ENCODE results near the gene CTIF. TPM values are rescaled to one million over a fixed set of nuclear protein-coding genes. Genes with fewer than 3 reads are reported as not detected.
A peak's percentile ranks its signal among the peaks of the same experiment; 100 is the strongest.

Gene CTIF
- total RNA-seq, 1 experiment from 2014 or later: 5.8 TPM

- H3K9me3 ChIP-seq (ENCODE audit: low read length): no peaks in the 10 kb centered on the region
- no peak overlapping the region for H2AFZ ChIP-seq (ENCODE audit: low read length)
- H3F3A ChIP-seq (ENCODE audit: low read length, unreplicated experiment): no peaks in the 10 kb centered on the region
- intact Hi-C loops (cut with micrococcal nuclease): no loop called here
- no TSS peak for BruUV-seq (replicated peaks)
- ChIA-PET POLR2A (ENCODE audit: unreplicated experiment) (interaction anchor here (0.7 kb wide), 1 partner anchor 50 kb away, joined by 3 read pairs; no protein-coding TSS in a partner anchor), CTCF (no interaction called here)
- H3K79me2 ChIP-seq (ENCODE audit: low read length): no peaks in the 10 kb centered on the region
- no peaks in the 10 kb centered on the region for H3K36me3 ChIP-seq (ENCODE audit: low read depth, low read length)
- H3K4me1 ChIP-seq (ENCODE audit: insufficient read depth, low read length): peaks cover 8% of the 10 kb centered on the region
- H3K27me3 ChIP-seq (ENCODE audit: low read length): no peaks in the 10 kb centered on the region
- no peak overlapping the region for H3K4me2 ChIP-seq (ENCODE audit: low read length)
- no peak overlapping the region for H3K4me3 ChIP-seq (ENCODE audit: low read length)
- ATAC-seq (peak; percentile 56), DNase-seq (no peak)
- H3K27ac ChIP-seq (ENCODE audit: low read length): no peak overlapping the region
- no peak overlapping the region for H3K9ac ChIP-seq (ENCODE audit: low read length)
- no peaks in the 10 kb centered on the region for H3K9me2 ChIP-seq (replicated peaks; ENCODE audit: low read length)
- H4K20me1 ChIP-seq (ENCODE audit: low read length): no peaks in the 10 kb centered on the region
- TF ChIP-seq, protein P1, sequence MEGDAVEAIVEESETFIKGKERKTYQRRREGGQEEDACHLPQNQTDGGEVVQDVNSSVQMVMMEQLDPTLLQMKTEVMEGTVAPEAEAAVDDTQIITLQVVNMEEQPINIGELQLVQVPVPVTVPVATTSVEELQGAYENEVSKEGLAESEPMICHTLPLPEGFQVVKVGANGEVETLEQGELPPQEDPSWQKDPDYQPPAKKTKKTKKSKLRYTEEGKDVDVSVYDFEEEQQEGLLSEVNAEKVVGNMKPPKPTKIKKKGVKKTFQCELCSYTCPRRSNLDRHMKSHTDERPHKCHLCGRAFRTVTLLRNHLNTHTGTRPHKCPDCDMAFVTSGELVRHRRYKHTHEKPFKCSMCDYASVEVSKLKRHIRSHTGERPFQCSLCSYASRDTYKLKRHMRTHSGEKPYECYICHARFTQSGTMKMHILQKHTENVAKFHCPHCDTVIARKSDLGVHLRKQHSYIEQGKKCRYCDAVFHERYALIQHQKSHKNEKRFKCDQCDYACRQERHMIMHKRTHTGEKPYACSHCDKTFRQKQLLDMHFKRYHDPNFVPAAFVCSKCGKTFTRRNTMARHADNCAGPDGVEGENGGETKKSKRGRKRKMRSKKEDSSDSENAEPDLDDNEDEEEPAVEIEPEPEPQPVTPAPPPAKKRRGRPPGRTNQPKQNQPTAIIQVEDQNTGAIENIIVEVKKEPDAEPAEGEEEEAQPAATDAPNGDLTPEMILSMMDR (conservative IDR thresholded peaks at IDR 0.05; ENCODE audit: low read depth, low read length): no peak
- TF ChIP-seq EZH2phosphoT487 (IDR thresholded peaks at IDR 0.05; ENCODE audit: borderline replicate concordance, low read length) (no peak), EZH2 (IDR thresholded peaks at IDR 0.05; ENCODE audit: low read length, unreplicated experiment) (no peak)
These were observed 288.7 kb downstream of the CTIF start for GRCh38 chr18:48827291-48828193.

DNA sequence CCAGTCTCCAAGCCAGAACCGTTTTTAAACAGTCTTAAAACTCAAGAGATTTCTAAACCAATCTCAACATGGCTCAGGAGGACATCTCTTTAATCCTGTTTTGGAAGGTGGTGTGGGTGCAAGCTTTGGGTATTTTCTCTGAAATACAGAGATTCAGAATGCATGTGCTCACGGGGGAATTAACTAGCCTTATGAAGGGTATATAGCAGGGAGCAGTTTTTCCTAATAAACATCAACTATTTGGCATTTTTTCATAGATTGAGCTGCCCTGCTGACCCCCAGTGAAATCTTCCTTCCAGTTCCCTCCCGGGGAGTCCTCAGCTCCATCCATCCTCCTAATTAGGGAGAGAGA lies 289.3 kb downstream of the CTIF start:
- ChIA-PET POLR2A (ENCODE audit: unreplicated experiment) (interaction anchor here (0.7 kb wide), 1 partner anchor 49 kb away, joined by 3 read pairs; no protein-coding TSS in a partner anchor), CTCF (interaction anchor here (0.5 kb wide), 1 partner anchor 1355 kb away, joined by 3 read pairs; no protein-coding TSS in a partner anchor)
- no TSS peak for BruUV-seq (replicated peaks)
- H2AFZ ChIP-seq (ENCODE audit: low read length): no peak overlapping the region
- H3K36me3 ChIP-seq (ENCODE audit: low read depth, low read length): no peaks in the 10 kb centered on the region
- H3K79me2 ChIP-seq (ENCODE audit: low read length): no peaks in the 10 kb centered on the region
- no peaks in the 10 kb centered on the region for H3F3A ChIP-seq (ENCODE audit: low read length, unreplicated experiment)
- DNase-seq (no peak), ATAC-seq (no peak)
- H3K4me3 ChIP-seq (ENCODE audit: low read length): no peak overlapping the region
- no peak overlapping the region for H3K4me2 ChIP-seq (ENCODE audit: low read length)
- no peak overlapping the region for H3K9ac ChIP-seq (ENCODE audit: low read length)
- TF ChIP-seq EZH2phosphoT487 (IDR thresholded peaks at IDR 0.05; ENCODE audit: borderline replicate concordance, low read length): no peak
- no peak for TF ChIP-seq EZH2 (IDR thresholded peaks at IDR 0.05; ENCODE audit: low read length, unreplicated experiment)
- TF ChIP-seq, protein P1 (conservative IDR thresholded peaks at IDR 0.05; ENCODE audit: low read depth, low read length): no peak
- peaks cover 12% of the 10 kb centered on the region for H3K4me1 ChIP-seq (ENCODE audit: insufficient read depth, low read length)
- no peaks in the 10 kb centered on the region for H4K20me1 ChIP-seq (ENCODE audit: low read length)
- intact Hi-C loops (cut with micrococcal nuclease): no loop called here
- H3K9me2 ChIP-seq (replicated peaks; ENCODE audit: low read length): no peaks in the 10 kb centered on the region
- no peaks in the 10 kb centered on the region for H3K9me3 ChIP-seq (ENCODE audit: low read length)
- H3K27me3 ChIP-seq (ENCODE audit: low read length): no peaks in the 10 kb centered on the region
- H3K27ac ChIP-seq (ENCODE audit: low read length): no peak overlapping the region
